Ectodermal cell (in vitro differentiated cells): ENCODE data around the gene PPM1H.

Experiments used
- H3K27ac ChIP-seq: 2 replicates; pipeline ENCODE4 v1.7.0; 2013; ENCODE audit warnings: mild to moderate bottlenecking, low read depth, low read length; ENCODE audit not compliant: insufficient read depth, poor library complexity, severe bottlenecking
- H3K27me3 ChIP-seq: 2 replicates; pipeline ENCODE4 v1.7.0; 2013; ENCODE audit warnings: mild to moderate bottlenecking, low read length; ENCODE audit not compliant: insufficient read depth, control insufficient read depth, poor library complexity, severe bottlenecking
- H3K36me3 ChIP-seq: one replicate; pipeline ENCODE4 v1.7.0; 2013; ENCODE audit warnings: low read length; ENCODE audit not compliant: control insufficient read depth, insufficient read depth
- H3K4me1 ChIP-seq: one replicate; pipeline ENCODE4 v1.7.0; 2013; ENCODE audit warnings: low read length; ENCODE audit not compliant: control insufficient read depth, insufficient read depth
- H3K4me3 ChIP-seq: 2 replicates; pipeline ENCODE4 v1.7.0; 2013; ENCODE audit warnings: low read depth, low read length, control low read depth; ENCODE audit not compliant: insufficient read depth
- H3K9me3 ChIP-seq: 2 replicates; pipeline ENCODE4 v1.7.0; 2013; ENCODE audit warnings: mild to moderate bottlenecking, low read length, moderate library complexity; ENCODE audit not compliant: control insufficient read depth
- WGBS, 2 experiments: methylation state at CpG; one replicate each; pipeline ENCODE4 v1.1.7; 2013; ENCODE audit warnings: missing lambda C conversion rate in 2 of 2; 5-methylcytosine and 5-hydroxymethylcytosine counted together

PPM1H gene

GRCh38 chr12:62910549-62911169 lies 24.3 kb downstream of the PPM1H start:
- H3K4me3 ChIP-seq, result no peak overlapping the region
- H3K36me3 ChIP-seq, result no peaks in the 10 kb centered on the region
- WGBS, 2 experiments, result 70 to 78% methylated on average over 5 of the region's 5 CpGs
- peaks cover 3% of the 10 kb centered on the region for H3K4me1 ChIP-seq
- no peak overlapping the region for H3K27ac ChIP-seq
- H3K9me3 ChIP-seq, result no peaks in the 10 kb centered on the region
- H3K27me3 ChIP-seq, result no peaks in the 10 kb centered on the region

GRCh38 chr12:62909340-62909739 lies 25.6 kb downstream of the PPM1H start:
- 91 to 97% methylated on average over 1 of the region's 1 CpG for WGBS, 2 experiments
- Histone ChIP-seq H3K9me3 (no peaks in the 10 kb centered on the region), H3K4me3 (no peak overlapping the region), H3K27ac (no peak overlapping the region), H3K4me1 (no peaks in the 10 kb centered on the region), H3K36me3 (no peaks in the 10 kb centered on the region), H3K27me3 (no peaks in the 10 kb centered on the region)

- Histone ChIP-seq H3K9me3 (no peaks in the 10 kb centered on the region), H3K27me3 (no peaks in the 10 kb centered on the region), H3K4me1 (no peaks in the 10 kb centered on the region), H3K4me3 (no peak overlapping the region), H3K27ac (no peak overlapping the region), H3K36me3 (no peaks in the 10 kb centered on the region)
- 88 to 94% methylated on average over 1 to 2 of the region's 2 CpGs for WGBS, 2 experiments
Measured at GRCh38 chr12:62908674-62909073, 26.3 kb downstream of the PPM1H start.

GRCh38 chr12:62907561-62907960 lies 27.4 kb downstream of the PPM1H start:
- Histone ChIP-seq H3K27ac (no peak overlapping the region), H3K27me3 (no peaks in the 10 kb centered on the region), H3K36me3 (no peaks in the 10 kb centered on the region), H3K4me3 (no peak overlapping the region), H3K9me3 (no peaks in the 10 kb centered on the region), H3K4me1 (no peaks in the 10 kb centered on the region)
- 74 to 86% methylated on average over 2 of the region's 2 CpGs for WGBS, 2 experiments

GRCh38 chr12:62907078-62907477 lies 27.9 kb downstream of the PPM1H start:
- no peaks in the 10 kb centered on the region for H3K9me3 ChIP-seq
- WGBS, 2 experiments, result 83 to 88% methylated on average over 1 of the region's 1 CpG
- H3K4me1 ChIP-seq, result no peaks in the 10 kb centered on the region
- no peaks in the 10 kb centered on the region for H3K36me3 ChIP-seq
- H3K27ac ChIP-seq, result no peak overlapping the region
- no peak overlapping the region for H3K4me3 ChIP-seq
- H3K27me3 ChIP-seq, result no peaks in the 10 kb centered on the region

- Histone ChIP-seq H3K27me3 (no peaks in the 10 kb centered on the region), H3K27ac (no peak overlapping the region), H3K9me3 (no peaks in the 10 kb centered on the region), H3K4me1 (no peaks in the 10 kb centered on the region), H3K4me3 (no peak overlapping the region), H3K36me3 (no peaks in the 10 kb centered on the region)
- WGBS, 2 experiments, result 97 to 100% methylated on average over 4 of the region's 4 CpGs
Measured at GRCh38 chr12:62903151-62903550, 31.8 kb downstream of the PPM1H start.

- WGBS, 2 experiments, result 90 to 91% methylated on average over 4 of the region's 4 CpGs
- Histone ChIP-seq H3K4me1 (no peaks in the 10 kb centered on the region), H3K4me3 (no peak overlapping the region), H3K36me3 (no peaks in the 10 kb centered on the region), H3K27ac (no peak overlapping the region), H3K27me3 (no peaks in the 10 kb centered on the region), H3K9me3 (no peaks in the 10 kb centered on the region)
Measured at GRCh38 chr12:62900686-62901272, 34.2 kb downstream of the PPM1H start.

GRCh38 chr12:62899568-62900390 lies 35.2 kb downstream of the PPM1H start:
- Histone ChIP-seq H3K4me3 (no peak overlapping the region), H3K4me1 (no peaks in the 10 kb centered on the region), H3K36me3 (no peaks in the 10 kb centered on the region), H3K27me3 (no peaks in the 10 kb centered on the region), H3K9me3 (no peaks in the 10 kb centered on the region), H3K27ac (no peak overlapping the region)
- WGBS, 2 experiments, result 89 to 94% methylated on average over 7 of the region's 7 CpGs

GRCh38 chr12:62898526-62898925 lies 36.4 kb downstream of the PPM1H start:
- H3K27ac ChIP-seq, result no peak overlapping the region
- no peak overlapping the region for H3K4me3 ChIP-seq
- H3K36me3 ChIP-seq, result no peaks in the 10 kb centered on the region
- H3K9me3 ChIP-seq, result no peaks in the 10 kb centered on the region
- H3K4me1 ChIP-seq, result no peaks in the 10 kb centered on the region
- H3K27me3 ChIP-seq, result no peaks in the 10 kb centered on the region
- 94 to 100% methylated on average over 2 of the region's 2 CpGs for WGBS, 2 experiments

- no peaks in the 10 kb centered on the region for H3K27me3 ChIP-seq
- no peak overlapping the region for H3K27ac ChIP-seq
- H3K4me1 ChIP-seq, result no peaks in the 10 kb centered on the region
- H3K4me3 ChIP-seq, result no peak overlapping the region
- no peaks in the 10 kb centered on the region for H3K9me3 ChIP-seq
- no peaks in the 10 kb centered on the region for H3K36me3 ChIP-seq
- 69 to 79% methylated on average over 2 of the region's 2 CpGs for WGBS, 2 experiments
Measured at GRCh38 chr12:62895351-62895877, 39.5 kb downstream of the PPM1H start.
